Measurements from ENCODE around the gene PTPRG.

GRCh38 chr3:62131620-62132019, 570.2 kb downstream of the PTPRG start:
- TF ChIP-seq REST (IDR thresholded peaks at IDR 0.05; ENCODE audit: low read depth) (no peak), MAX (IDR thresholded peaks at IDR 0.05) (no peak), TEAD4 (IDR thresholded peaks at IDR 0.05) (no peak), CREB1 (IDR thresholded peaks at IDR 0.05; ENCODE audit: low read depth) (no peak), RAD21 (IDR thresholded peaks at IDR 0.05; ENCODE audit: low read depth) (peak; percentile 49; the same call in 1 of the 2 replicates), EP300 (IDR thresholded peaks at IDR 0.05; ENCODE audit: borderline replicate concordance) (no peak), FOXM1 (IDR thresholded peaks at IDR 0.05; ENCODE audit: borderline replicate concordance, low read depth) (no peak), TAF1 (IDR thresholded peaks at IDR 0.05; ENCODE audit: low read depth) (no peak)
